GM19193 (cell line): ENCODE measurements around the gene SLC16A7.

Experiments
- POLR2A ChIP-seq: IDR thresholded peaks from 4 replicates; pipeline ENCODE4 v1.6.1; 2011; ENCODE audit not compliant: insufficient read depth, insufficient read length; ENCODE audit errors: extremely low read depth

SLC16A7 gene

GRCh38 chr12:59808317-59808910 is 212.6 kb downstream of the SLC16A7 start:
- TF ChIP-seq POLR2A: no peak

DNA sequence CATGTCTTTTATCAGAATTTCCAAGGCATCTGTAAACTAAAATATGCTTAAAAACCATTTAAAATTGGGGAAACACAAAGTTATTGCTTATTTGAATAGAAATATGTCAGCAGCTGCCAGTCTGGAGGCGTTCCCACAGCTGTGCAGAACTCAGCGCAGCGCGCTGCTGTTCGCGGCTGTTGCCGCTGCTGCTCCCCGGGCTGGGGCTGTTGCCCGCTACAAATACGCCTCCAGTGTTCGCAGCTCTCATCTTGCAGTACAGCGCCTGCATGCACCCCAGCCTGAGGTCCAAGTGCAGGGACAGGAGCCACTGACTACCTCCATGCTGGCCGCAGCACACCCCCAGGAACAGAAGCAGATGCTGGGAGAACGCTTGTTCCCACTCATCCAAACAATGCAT is 216.2 kb downstream of the SLC16A7 start:
- TF ChIP-seq POLR2A: no peak

- TF ChIP-seq POLR2A: no peak
Observed at GRCh38 chr12:59812716-59813115, 216.9 kb downstream of the SLC16A7 start.

GRCh38 chr12:59820594-59821011 is 224.8 kb downstream of the SLC16A7 start:
- TF ChIP-seq POLR2A: no peak

GRCh38 chr12:59823567-59823966 is 227.7 kb downstream of the SLC16A7 start:
- TF ChIP-seq POLR2A: no peak

DNA sequence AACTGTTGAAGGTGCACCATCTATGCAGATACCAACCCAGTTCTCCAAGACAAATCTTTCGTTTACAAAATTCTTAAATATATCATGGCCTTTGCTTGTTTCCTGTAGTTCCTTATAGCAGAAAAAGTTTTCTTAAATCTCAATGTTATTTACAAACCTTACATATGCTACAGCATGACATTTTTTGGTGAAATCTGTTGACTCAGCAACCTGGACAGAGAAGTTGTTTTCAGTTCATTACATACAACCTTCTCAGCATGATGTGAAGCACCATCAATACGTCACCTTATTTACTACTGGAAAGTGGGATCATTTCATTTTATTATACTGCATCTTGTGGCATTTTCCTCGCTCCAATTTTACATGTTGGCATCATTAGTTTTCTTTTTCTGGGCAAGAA is 231.9 kb downstream of the SLC16A7 start:
- TF ChIP-seq POLR2A: no peak

GRCh38 chr12:59828521-59828920 is 232.7 kb downstream of the SLC16A7 start:
- TF ChIP-seq POLR2A: no peak

- no peak for TF ChIP-seq POLR2A
Observed at GRCh38 chr12:59833408-59833807, 237.6 kb downstream of the SLC16A7 start.

- no peak for TF ChIP-seq POLR2A
Observed at GRCh38 chr12:59834659-59835474, 239.0 kb downstream of the SLC16A7 start.
